HG02610 (cell line): ENCODE measurements around the gene CRNKL1.

ENCODE experiments used
- ATAC-seq: cut with Tn5 transposase; IDR thresholded peaks from one replicate; pipeline ENCODE4 v1.9.1; 2021; ENCODE audit warnings: mild to moderate bottlenecking, moderate library complexity; ENCODE audit not compliant: unreplicated experiment

Gene CRNKL1

DNA sequence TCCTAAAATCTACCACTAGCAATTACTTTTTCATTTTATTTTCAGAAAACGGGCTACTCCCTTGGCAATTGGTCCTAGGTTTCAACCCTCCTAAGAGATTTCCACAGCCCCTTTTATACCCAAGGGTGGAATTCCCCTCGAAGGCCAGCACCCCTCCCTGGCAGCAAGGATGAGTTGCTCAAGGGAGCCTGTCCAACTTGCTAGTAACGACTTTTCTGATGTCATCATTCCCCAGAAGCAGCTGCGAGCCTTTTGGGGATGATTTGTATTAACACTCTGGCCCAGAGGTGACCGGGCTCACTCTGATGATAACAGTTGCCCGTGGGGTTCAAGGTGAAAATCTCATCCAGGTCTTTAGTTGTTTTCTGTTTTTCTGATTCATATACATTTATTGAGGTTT, 65.8 kb downstream of the CRNKL1 start:
- no peak for ATAC-seq
